ENCODE measurements around the gene KLF7.

Gene KLF7

GRCh38 chr2:207141386-207141785 is 24.4 kb downstream of the KLF7 start:
- no peak overlapping the region for H3K27ac ChIP-seq (ENCODE audit: low read depth, low read length)

GRCh38 chr2:207140265-207140664 is 25.5 kb downstream of the KLF7 start:
- Histone ChIP-seq H3K4me3 (ENCODE audit: low read length) (no peak overlapping the region), H3K79me2 (ENCODE audit: control insufficient read depth, low read length) (no peaks in the 10 kb centered on the region), H3K36me3 (ENCODE audit: control insufficient read depth, low read length) (no peaks in the 10 kb centered on the region), H3F3A (ENCODE audit: control insufficient read depth, insufficient read depth) (no peaks in the 10 kb centered on the region), H3K9me2 (replicated peaks; ENCODE audit: control insufficient read depth, low read length) (no peaks in the 10 kb centered on the region), H3K4me1 (ENCODE audit: control insufficient read depth, low read length) (no peaks in the 10 kb centered on the region), H3K4me2 (ENCODE audit: low read length) (no peak overlapping the region), H3K27me3 (ENCODE audit: control insufficient read depth, low read length) (peaks cover 7% of the 10 kb centered on the region; the same call in 1 of the 2 replicates), H3K9me3 (ENCODE audit: control insufficient read depth, insufficient read depth, low read length) (no peaks in the 10 kb centered on the region), H3K27ac (ENCODE audit: low read depth, low read length) (no peak overlapping the region), H4K20me1 (ENCODE audit: control insufficient read depth, insufficient read depth, low read depth, low read length) (no peaks in the 10 kb centered on the region)
- TF ChIP-seq CTCF (IDR thresholded peaks at IDR 0.05; ENCODE audit: low read depth, low read length, poor library complexity, severe bottlenecking) = no peak
- TF ChIP-seq EZH2phosphoT487 (IDR thresholded peaks at IDR 0.05; ENCODE audit: borderline replicate concordance, low read length) = no peak

More at GRCh38 chr2:207141386-207141785, 24.4 kb downstream of the KLF7 start:
- H3K4me1 ChIP-seq (ENCODE audit: control insufficient read depth, low read length) = no peaks in the 10 kb centered on the region
- TF ChIP-seq CTCF (IDR thresholded peaks at IDR 0.05; ENCODE audit: low read depth, low read length, poor library complexity, severe bottlenecking) (no peak), EZH2phosphoT487 (IDR thresholded peaks at IDR 0.05; ENCODE audit: borderline replicate concordance, low read length) (no peak)
- no peaks in the 10 kb centered on the region for H3K36me3 ChIP-seq (ENCODE audit: control insufficient read depth, low read length)
- H3K9me3 ChIP-seq (ENCODE audit: control insufficient read depth, insufficient read depth, low read length) = no peaks in the 10 kb centered on the region
- H3K4me2 ChIP-seq (ENCODE audit: low read length) = no peak overlapping the region
- H3F3A ChIP-seq (ENCODE audit: control insufficient read depth, insufficient read depth) = no peaks in the 10 kb centered on the region
- no peaks in the 10 kb centered on the region for H3K79me2 ChIP-seq (ENCODE audit: control insufficient read depth, low read length)
- H3K4me3 ChIP-seq (ENCODE audit: low read length) = no peak overlapping the region
- no peaks in the 10 kb centered on the region for H4K20me1 ChIP-seq (ENCODE audit: control insufficient read depth, insufficient read depth, low read depth, low read length)
- H3K27me3 ChIP-seq (ENCODE audit: control insufficient read depth, low read length) = peaks cover 7% of the 10 kb centered on the region; the same call in 1 of the 2 replicates
- no peaks in the 10 kb centered on the region for H3K9me2 ChIP-seq (replicated peaks; ENCODE audit: control insufficient read depth, low read length)

- H3K4me2 ChIP-seq (ENCODE audit: low read length) = no peak overlapping the region
- H3K9me3 ChIP-seq (ENCODE audit: control insufficient read depth, insufficient read depth, low read length) = no peaks in the 10 kb centered on the region
- H3K9me2 ChIP-seq (replicated peaks; ENCODE audit: control insufficient read depth, low read length) = no peaks in the 10 kb centered on the region
- no peaks in the 10 kb centered on the region for H3F3A ChIP-seq (ENCODE audit: control insufficient read depth, insufficient read depth)
- no peak overlapping the region for H3K27ac ChIP-seq (ENCODE audit: low read depth, low read length)
- no peaks in the 10 kb centered on the region for H4K20me1 ChIP-seq (ENCODE audit: control insufficient read depth, insufficient read depth, low read depth, low read length)
- no peaks in the 10 kb centered on the region for H3K36me3 ChIP-seq (ENCODE audit: control insufficient read depth, low read length)
- no peaks in the 10 kb centered on the region for H3K79me2 ChIP-seq (ENCODE audit: control insufficient read depth, low read length)
- peaks cover 7% of the 10 kb centered on the region; the same call in 1 of the 2 replicates for H3K27me3 ChIP-seq (ENCODE audit: control insufficient read depth, low read length)
- no peak overlapping the region for H3K4me3 ChIP-seq (ENCODE audit: low read length)
- H3K4me1 ChIP-seq (ENCODE audit: control insufficient read depth, low read length) = no peaks in the 10 kb centered on the region
- TF ChIP-seq CTCF (IDR thresholded peaks at IDR 0.05; ENCODE audit: low read depth, low read length, poor library complexity, severe bottlenecking) (no peak), EZH2phosphoT487 (IDR thresholded peaks at IDR 0.05; ENCODE audit: borderline replicate concordance, low read length) (no peak)
Measured at GRCh38 chr2:207139552-207139951, 26.2 kb downstream of the KLF7 start.

Measured in DOHH2 (cell line).